Liver (tissue), 3 donors: ENCODE results near the gene KCNQ1.

ENCODE experiments used
- TAF1 ChIP-seq: conservative IDR thresholded peaks from 2 replicates; pipeline ENCODE4 v1.6.1; 2016; ENCODE audit warnings: antibody characterized with exemption, mild to moderate bottlenecking
- TF ChIP-seq, protein P1 (sequence below): fragments of 150-350 bp; IDR thresholded peaks from 2 replicates; pipeline ENCODE4 v1.5.1; 2017; ENCODE audit warnings: improper control_type of control experiment, low read depth, low read length; ENCODE audit not compliant: missing input control
- donor health status: healthy.
- donor health status: healthy.

DNA sequence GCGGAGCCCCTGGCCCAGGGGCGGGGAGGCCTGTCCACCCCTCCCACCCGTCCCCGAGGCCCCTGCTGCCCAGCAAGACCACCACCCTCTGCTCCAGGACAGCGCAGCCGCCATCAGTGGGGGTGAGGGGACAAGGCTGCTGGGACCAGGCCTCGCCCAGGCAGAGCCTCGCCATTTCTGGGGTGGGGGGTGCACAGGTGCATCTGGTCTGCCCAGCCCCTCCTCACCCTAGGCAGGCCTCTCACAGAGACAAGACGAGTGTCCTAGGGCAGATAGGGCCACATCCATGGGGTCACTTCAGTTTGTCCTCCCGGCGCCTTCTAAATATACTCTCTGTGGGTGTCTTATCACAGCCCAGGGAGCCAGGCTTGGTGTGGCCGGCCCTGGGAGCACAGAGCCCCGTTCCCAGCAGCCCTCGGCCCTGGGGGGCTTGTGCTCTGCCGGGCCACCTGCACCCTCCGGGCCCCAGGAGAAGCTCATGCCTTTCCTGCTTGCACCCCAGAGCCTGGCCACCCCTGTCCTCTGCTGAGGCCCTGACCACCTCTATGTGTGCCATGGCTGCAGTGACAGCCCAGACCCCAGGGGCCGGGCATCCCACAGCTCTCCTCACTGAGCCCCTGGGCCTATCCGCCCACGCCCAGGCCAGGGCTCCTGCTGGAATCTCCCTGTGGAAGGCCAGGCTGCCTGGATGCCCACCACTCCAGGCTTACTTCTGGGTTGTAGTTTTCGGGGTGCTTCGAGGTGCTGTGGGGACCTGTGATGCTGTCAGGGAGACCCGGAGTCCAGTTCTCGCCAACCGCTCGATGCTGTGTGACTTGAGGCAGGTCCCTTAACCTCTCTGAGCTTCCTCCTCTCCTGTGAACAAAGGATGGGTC is 70.8 kb downstream of the KCNQ1 start:
- TF ChIP-seq, protein P1, sequence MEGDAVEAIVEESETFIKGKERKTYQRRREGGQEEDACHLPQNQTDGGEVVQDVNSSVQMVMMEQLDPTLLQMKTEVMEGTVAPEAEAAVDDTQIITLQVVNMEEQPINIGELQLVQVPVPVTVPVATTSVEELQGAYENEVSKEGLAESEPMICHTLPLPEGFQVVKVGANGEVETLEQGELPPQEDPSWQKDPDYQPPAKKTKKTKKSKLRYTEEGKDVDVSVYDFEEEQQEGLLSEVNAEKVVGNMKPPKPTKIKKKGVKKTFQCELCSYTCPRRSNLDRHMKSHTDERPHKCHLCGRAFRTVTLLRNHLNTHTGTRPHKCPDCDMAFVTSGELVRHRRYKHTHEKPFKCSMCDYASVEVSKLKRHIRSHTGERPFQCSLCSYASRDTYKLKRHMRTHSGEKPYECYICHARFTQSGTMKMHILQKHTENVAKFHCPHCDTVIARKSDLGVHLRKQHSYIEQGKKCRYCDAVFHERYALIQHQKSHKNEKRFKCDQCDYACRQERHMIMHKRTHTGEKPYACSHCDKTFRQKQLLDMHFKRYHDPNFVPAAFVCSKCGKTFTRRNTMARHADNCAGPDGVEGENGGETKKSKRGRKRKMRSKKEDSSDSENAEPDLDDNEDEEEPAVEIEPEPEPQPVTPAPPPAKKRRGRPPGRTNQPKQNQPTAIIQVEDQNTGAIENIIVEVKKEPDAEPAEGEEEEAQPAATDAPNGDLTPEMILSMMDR = no peak
- no peak for TF ChIP-seq TAF1
